Testis (tissue), 2 donors: ENCODE results near the gene TACC2.

Experiments
- CTCF ChIP-seq, 3 experiments: fragments of 450-650 bp in 2 of 3; fragments of 200-600 bp in 1 of 3; sonication (generic) in 1 of 3; IDR thresholded peaks; one replicate each; pipeline ENCODE4 v1.5.1; 2016 to 2019; ENCODE audit warnings: antibody characterized with exemption in 3 of 3, mild to moderate bottlenecking in 2 of 3, moderate library complexity in 1 of 3
- POLR2A ChIP-seq: fragments of 450-650 bp; IDR thresholded peaks from one replicate; pipeline ENCODE4 v1.6.1; 2017; ENCODE audit warnings: antibody characterized with exemption, mild to moderate bottlenecking, moderate library complexity

DNA sequence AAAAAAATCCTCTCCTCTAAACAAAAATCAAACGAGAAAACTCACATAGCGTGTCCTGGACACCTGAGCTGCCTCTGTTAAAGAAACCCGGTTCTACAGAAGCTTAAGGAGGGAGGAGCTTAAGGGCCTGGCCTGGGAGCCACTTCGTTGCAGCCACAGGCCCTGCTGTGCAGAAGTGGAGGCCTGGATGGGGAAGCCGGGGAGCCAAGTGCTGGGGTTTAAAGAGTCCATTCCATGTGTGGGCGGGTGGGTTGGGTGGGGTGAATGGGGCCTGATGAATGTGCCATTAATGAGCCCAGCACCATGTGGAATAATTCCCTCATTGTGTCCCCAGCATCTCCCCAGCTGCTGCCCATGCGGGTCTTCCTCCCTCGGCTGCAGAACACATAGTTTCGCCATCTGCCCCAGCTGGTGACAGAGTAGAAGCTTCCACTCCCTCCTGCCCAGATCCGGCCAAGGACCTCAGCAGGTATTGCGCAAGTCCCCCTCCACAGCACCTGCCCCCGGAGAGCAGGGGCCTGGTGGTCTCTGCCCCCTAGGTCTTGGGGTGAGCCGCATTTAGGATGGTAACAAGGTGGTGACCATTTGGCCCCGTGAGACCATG, 154.4 kb downstream of the TACC2 start:
- TF ChIP-seq POLR2A: no peak
- TF ChIP-seq CTCF (IDR thresholded peaks at IDR 0.05): no peak
